Measurements from ENCODE around the gene TSR3.

The TSR3 gene

DNA sequence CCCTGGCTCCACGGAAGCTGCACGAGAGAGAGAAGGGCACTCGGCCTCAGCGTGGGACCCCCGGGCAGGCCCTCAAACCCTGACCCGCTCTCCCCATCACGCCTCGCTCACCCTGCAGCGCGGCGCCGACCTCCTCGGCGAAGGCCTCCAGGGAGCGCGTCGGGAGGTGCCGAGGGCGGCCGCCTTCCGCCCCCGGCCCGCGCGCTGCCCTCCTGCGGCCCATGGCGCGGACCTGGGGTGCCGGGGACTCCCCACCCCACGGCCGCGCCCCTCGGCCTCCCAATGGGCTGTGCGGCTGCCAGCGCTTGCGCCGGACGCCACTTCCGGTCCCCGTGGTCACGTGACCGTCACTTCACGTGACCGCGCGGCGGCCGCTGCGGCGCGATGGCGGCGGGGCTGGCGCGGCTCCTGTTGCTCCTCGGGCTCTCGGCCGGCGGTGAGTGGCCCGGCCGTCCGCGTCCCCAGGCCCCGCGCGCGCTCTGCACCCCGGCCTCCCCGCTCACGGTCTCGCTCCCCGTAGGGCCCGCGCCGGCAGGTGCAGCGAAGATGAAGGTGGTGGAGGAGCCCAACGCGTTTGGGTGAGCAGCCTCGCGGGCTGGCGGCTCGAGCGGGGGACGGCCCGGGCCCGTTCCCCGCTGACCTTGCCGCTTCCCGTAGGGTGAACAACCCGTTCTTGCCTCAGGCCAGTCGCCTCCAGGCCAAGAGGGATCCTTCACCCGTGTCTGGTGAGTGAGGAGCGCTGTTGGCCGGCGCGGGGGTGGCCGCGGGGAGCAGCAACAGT lies at the start of gene TSR3, which contains the start of gene GNPTG:
Gene TSR3 (minus strand): TSS at position 297 of the 781 bp plus-strand sequence. CDS start 74 bp downstream, at position 223.
Gene GNPTG (plus strand): TSS at position 350 of the 781 bp plus-strand sequence. CDS start 35 bp downstream, at position 385.
- peak; percentile 85 for DNase-seq

DNA sequence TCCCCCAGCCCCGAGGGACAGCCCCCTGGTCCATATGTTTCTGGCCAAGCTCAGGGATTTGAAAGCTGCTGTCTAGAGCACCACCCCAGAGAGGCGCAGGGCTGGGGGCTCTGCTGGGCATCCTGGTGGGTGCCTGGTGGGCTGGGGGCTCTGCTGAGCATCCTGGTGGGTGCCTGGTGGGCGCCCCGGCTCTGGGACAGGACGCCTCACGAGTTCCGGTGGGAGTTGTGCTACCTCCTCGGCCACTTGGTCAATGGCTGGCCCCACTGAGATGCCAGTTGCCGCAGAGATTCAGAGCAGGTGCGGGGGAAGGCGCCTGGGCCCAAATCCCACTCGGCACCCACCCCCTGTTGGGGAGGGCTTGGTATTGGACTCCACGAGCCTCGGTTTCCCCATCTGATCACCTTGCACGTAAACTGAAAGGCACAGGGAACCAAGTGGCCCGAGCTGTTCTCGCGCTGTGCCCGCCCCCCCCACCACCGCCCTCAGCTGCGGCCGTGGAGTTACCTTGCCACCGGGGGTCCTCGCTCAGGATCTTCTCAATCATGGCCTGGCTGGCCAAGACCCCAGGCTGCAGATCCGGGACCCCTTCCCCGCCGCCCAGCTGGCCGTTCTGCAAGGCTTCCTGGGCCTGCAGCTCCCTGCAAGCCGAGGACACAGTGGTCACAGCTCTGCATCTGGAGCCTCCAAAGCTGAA lies 49.5 kb upstream of the TSR3 start:
- DNase-seq = peak; percentile 35

DNA sequence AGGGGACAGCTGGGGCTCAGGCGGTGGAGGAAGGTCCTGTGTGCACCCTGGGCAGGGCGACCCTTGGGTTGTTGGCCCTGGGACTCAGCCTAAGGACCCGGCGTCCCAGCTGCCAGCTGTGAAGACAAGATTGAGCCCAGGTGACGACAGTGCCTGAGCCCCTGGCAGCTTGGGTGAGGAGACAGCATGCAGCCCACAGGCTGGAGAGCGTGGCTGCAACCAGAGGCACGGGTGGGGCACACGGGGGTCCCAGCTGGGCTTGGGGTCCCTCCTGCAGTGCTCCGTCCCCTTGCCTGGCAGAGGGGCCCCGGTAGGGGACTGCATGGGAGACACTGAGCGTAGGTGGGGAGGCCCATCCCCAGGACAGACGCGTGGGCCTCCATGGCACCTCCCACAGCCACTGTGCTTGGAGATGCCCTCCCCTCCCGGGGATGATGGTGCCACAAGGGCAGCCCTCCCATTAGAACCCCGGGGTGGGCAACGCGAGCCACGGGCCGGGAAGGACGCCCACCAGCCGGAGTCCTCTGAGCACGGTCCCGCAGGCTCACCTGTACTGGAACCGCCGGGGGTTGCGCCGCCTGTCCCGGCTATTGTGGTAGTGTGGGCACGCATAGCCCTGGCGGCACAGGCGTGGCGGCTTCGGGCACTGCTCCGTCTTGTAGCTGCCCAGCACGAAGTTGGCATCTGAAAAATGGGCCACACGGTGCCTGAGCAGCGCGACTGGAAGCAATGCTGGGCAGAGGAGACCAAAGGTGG lies 47.3 kb upstream of the TSR3 start:
- no peak for DNase-seq

- DNase-seq = no peak
Measured at GRCh38 chr16:1398351-1398750, 46.7 kb upstream of the TSR3 start.

DNA sequence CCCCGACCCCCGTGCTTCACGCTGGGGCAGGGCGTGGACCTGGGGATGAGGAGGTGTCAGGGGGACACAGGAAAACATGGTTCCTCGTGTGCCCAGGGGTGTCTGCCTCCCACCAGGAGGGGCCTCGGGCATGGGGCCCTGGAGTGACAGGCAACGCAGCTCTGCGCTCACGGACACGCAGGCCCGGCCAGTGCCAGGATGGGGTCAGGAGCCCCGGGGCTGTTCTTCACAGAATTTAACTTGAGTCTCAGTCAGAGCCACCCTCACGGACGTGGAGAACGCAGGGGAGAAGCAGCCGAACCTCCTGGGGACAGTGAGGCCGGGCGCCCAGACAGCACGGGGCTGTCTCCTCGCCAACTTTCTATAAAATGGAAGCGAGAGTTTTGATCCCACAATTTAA lies 46.1 kb upstream of the TSR3 start:
- no peak for DNase-seq

GRCh38 chr16:1395444-1396031 lies 43.9 kb upstream of the TSR3 start:
- no peak for DNase-seq

DNA sequence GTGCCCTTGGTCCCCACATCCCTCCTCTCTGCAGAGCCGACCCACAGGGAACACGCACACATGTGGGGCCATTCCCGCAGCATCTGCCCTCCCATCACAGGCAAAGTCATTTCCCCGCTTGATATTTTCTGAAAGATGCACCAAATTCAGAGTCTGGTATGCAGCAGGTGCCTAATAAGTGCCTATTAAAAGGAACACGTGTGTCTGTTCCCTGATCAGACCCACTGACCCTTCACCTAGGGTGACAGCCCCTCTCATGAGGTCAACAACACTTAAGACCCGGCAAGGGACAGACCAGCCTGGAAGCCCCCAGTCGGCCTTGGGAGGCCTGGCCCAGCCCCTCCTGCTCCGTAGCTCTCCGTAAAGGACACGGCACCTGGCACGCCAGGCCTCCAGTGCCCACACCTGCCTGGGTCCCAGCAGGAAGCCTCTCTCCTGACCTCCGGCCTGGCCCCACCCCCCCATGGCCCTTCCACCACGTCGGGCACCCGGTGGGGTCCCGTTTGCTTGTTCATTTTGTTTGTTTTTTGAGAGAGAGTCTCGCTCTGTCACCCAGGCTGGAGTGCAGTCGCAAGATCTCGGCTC lies 42.8 kb upstream of the TSR3 start:
- no peak for DNase-seq

DNA sequence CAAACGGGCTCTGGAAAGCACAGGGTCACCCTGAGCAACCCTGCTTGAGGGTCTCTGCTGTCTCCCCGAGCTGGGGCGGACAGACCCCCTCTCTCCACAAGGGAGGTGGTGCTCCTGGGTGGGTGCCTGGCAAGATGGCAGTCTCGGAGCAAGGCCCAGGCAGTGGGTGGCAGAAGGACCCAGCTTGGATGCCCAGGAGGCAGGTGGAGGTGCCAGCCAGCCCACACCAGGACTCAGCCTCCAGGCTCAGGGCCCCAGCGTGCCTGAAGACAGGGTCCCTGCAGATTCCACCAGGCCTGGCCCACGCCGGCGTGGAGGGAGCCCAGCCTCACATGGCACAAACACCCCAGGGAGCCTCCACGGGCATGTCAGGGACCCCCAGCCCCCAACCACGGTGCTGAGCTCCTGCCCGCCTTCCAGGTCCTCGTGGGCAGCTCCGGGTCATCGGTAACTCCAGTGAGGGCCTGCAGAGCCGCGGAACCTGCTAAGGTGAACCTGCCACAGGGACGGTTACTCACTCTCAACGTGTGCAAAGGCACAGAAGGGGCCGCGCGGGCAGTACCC lies 42.0 kb upstream of the TSR3 start:
- no peak for DNase-seq

GRCh38 chr16:1392826-1393225 lies 41.1 kb upstream of the TSR3 start:
- no peak for DNase-seq

DNA sequence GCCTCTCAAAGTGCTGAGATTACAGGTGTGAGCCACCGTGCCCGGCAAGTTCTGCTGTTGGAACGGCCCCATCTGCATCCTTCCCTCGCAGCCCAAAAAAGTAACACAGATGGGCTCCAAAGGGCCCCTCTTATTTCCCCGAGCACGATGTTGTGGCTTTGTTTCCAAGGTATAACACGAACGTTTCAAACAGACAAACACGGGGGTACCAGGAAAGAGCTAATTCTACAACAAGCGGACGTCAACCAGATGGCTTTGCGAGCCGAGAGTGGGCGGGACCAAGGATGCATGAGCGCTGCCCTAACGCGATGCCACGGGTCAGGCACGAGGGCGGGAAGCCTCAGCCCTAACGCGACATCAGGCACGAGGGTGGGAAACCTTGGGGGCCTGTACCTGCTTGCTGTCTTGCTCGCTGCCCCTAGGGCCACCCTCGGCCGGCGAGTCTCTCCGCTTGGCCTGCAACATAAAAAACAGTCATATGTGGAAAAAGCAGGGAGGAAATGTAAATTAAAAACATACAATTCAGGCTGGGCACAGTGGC lies 38.6 kb upstream of the TSR3 start:
- DNase-seq = no peak

DNA sequence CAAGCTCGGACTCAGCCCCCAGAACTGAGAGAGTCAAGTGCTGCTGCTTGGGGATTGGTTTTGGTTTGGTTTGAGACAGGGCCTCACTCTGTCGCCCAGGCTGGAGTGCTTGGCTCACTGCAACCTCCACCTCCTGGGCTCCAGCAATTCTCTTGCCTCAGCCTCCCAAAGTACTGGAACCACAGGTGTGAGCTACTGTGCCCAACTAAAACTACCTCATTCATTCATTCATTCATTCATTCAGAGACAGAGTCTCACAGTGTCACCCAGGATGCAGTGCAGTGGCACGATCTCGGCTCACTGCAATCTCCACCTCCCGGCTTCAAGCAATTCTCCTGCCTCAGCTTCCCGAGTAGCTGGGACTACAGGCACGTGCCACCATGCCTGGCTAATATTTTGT lies 38.1 kb upstream of the TSR3 start:
- no peak for DNase-seq

DNA sequence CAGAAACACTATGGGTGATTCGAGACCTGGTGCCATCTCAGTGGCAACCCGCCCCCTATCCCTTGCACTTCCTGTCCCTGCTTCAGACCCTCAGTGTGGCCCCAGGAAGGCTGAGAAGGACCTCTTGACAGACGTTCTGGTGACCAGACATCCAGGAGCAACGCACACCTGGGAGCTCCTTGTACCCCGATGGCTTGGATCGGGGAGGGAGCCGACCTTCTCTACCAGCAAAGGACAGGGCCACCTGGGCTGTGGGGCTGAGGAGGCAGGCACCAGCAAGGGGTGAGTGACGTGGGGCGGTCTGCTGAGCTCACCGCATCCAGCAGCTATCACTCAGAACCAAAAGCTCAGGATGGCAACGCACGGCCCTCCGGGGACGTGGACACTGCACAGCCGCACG lies 35.7 kb upstream of the TSR3 start:
- DNase-seq = no peak

GRCh38 chr16:1385232-1385631 lies 33.6 kb upstream of the TSR3 start:
- DNase-seq = no peak

DNA sequence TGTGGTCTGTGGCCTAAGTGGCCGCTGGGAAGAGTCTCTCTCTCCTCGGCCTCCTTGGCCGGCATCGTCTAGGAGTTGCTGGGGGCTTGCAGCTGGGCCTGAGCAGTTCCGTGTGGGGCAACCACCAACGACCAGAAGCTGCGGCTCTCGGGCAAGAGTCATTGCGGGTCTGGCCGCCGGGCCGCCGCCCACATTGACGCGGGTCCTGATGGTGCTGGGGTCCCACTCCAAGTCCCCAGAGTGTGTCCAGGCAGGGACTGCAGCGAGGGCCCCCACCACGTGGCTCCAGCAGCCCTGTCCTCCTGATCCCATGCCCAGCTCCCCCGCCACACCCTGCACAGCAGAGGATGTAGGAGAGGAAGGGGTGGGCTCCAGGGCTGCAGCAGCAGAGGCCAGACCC lies 31.9 kb upstream of the TSR3 start:
- DNase-seq = no peak

DNA sequence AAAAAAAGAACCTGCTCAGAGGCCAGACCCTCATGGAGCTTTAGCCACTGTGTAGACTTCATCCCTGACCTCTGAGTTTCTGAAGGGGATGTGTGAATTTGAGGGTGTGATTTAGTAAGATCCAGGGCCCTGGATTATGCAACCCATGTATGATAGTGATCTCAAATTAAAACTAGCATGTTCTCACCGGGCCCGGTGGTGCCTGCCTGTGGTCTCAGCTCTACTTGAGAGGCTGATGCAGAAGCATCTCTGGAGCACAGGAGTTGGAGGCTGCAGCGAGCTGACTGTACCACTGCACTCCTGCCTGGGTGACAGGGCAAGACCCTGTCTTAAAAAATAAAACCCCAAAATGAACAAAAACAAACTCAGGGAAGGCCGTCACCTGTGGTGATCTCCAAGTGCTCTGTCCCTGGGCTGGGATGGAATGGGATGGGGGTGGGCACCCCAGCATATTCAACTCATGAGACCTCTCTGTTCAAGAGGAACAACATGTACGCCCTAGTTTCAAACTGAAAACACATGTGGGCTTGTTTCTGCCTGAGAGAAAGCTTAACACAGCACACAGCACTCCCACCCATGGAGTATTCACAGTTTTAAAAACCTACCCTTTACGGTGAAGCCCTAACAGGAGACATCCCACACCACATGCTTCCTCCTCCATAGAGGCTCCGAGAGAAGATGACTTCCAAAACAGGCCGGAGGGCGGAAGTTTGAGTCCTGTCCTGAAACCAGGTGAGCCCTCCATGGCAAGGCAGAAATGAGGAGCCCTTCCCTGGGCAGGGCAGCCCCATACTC lies 30.1 kb upstream of the TSR3 start:
- no peak for DNase-seq

DNA sequence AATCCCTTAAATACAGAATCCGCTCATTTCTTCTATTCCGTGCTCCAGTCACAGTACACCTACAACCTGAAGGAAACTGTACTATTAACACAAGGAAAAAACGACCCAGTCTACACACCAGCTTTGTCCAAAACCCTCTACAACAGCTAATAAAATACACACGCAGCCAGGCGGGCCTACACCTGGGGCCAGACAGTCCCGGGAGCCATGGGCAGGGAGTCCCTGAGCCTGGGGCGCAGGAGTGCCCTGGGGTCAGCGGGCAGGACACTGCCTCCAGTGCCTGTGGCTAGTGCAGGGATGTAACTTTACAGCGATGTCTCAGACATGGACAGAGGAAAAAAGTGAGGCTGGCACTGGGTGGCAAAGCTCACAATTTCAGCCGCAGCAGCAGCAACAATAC lies 28.5 kb upstream of the TSR3 start:
- DNase-seq = no peak

DNA sequence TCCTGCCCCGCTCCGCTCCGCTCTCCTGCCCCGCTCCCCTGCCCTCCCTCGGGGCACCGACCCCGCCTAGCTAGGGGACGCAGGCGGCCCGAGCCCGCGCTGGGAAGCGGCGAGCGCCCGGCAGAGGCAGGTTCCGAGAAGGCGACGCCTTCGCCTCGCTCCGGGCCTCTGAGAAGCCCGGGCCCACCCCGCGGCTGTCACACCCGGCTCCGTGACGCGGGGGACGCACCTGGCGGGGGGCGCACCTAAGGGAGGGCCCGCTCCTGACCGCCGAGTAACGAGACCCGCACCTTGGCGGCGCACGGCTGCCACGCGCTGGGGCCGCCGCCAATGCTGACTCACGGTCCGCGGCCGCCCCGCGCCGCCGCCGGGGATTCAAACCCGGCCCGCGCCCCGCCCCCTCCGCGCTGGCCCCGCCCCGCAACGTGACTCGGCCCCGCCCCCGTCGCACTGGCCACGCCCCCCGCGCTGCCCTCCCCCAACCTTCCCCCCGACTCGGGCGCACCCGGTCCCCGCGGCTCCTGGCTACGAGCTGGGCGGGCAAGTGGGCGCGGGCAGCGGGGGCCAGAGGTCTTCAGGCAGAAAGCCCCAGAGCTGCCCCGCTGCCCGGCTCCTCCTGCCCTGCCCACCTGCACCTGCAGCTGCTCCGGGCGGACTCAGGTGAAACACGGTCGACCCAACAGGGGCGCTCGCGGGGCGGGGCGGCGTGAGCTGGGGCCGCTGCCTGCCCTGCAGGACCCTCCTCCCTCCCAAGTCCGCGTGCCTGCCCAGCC lies 27.8 kb upstream of the TSR3 start:
- DNase-seq = peak; percentile 77

DNA sequence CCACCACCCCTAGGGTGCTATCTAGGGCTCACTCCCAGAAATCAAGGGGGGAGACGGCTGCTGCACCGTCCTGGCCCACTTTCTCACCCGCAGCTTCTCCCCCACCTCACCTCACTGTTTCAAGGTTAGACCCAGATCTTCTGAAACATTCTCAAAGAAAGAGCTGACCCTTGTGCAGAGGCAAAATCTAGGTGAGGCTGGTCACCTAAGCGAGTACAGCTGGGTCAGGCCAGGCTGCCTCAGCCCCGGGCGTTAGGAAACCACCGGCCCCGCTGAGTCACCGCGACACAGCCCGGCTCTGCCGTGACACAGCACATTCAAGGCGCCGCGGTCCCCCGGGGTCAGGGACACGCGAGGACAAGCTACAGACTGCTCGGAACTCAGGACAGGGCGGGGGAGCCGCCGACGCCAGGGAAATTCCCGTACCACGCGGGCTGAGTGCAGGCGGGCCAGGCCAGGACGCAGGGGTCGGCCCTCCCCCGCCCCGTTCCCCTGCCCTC lies 27.2 kb upstream of the TSR3 start:
- DNase-seq = peak; percentile 89

GRCh38 chr16:1378087-1378803 lies 26.6 kb upstream of the TSR3 start:
- DNase-seq = no peak
